Gastroesophageal sphincter (tissue), 4 donors: ENCODE data around the gene TRAPPC4. TPM values are rescaled to one million over a fixed set of nuclear protein-coding genes. Genes with fewer than 3 reads are reported as not detected.

Experiments used
- ATAC-seq: fragments of 150-250 bp; one replicate; pipeline ENCODE4 v1.9.1; 2016; ENCODE audit warnings: mild to moderate bottlenecking, moderate library complexity
- H3K27ac ChIP-seq, 4 donors: fragments of 200-600 bp; sonication (generic) in 3 of 4; 1 replicate in 3 of 4; 2 replicates in 1 of 4; pipeline ENCODE4 v1.5.1; 2016 to 2019
- H3K27me3 ChIP-seq: fragments of 200-600 bp; sonication (generic); one replicate; pipeline ENCODE4 v1.5.1; 2019
- H3K36me3 ChIP-seq, 2 donors: fragments of 200-600 bp; sonication (generic); one replicate each; pipeline ENCODE4 v1.5.1; 2019; ENCODE audit warnings: control low read depth in 1 of 2
- H3K4me1 ChIP-seq, 3 donors: fragments of 200-600 bp; sonication (generic); 1 replicate in 2 of 3; 2 replicates in 1 of 3; pipeline ENCODE4 v1.5.1; 2016 to 2019; ENCODE audit warnings: control low read depth in 2 of 3
- H3K4me3 ChIP-seq, 2 donors: fragments of 200-600 bp; sonication (generic); one replicate each; pipeline ENCODE4 v1.5.1; 2019; ENCODE audit warnings: mild to moderate bottlenecking in 1 of 2, moderate library complexity in 1 of 2
- H3K9me3 ChIP-seq, 3 donors: fragments of 200-600 bp; sonication (generic); one replicate each; pipeline ENCODE4 v1.5.1; 2017 to 2019; ENCODE audit warnings: control low read depth in 2 of 3
- EP300 ChIP-seq: sonication (generic); formaldehyde crosslinking; IDR thresholded peaks from one replicate; pipeline ENCODE4 v1.6.1; 2017; ENCODE audit warnings: antibody characterized with exemption, mild to moderate bottlenecking
- POLR2A ChIP-seq, 2 donors: fragments of 450-650 bp; IDR thresholded peaks; one replicate each; pipeline ENCODE4 v1.6.1; 2017; ENCODE audit warnings: antibody characterized with exemption in 2 of 2, mild to moderate bottlenecking in 2 of 2, moderate library complexity in 1 of 2
- POLR2AphosphoS5 ChIP-seq: sonication (generic); formaldehyde crosslinking; IDR thresholded peaks from one replicate; pipeline ENCODE4 v1.6.1; 2017; ENCODE audit warnings: antibody characterized with exemption
- WGBS, 2 donors: methylation state at CpG; one replicate each; pipeline ENCODE4 v1.1.5; 2018; ENCODE audit warnings: low coverage in 1 of 2; 5-methylcytosine and 5-hydroxymethylcytosine counted together
- total RNA-seq, 4 donors: library from RNA; depleted of rRNA; stranded (reverse); fragments of >200 nt; gene quantifications; one replicate each; pipeline ENCODE4 v1.1.0, GENCODE V29; 2016
- TF ChIP-seq, protein P1 (sequence below), 4 experiments: fragments of 200-600 bp in 2 of 4; fragments of 450-650 bp in 2 of 4; sonication (generic) in 1 of 4; IDR thresholded peaks; one replicate each; pipeline ENCODE4 v1.5.1; 2017 to 2019; ENCODE audit warnings: antibody characterized with exemption in 4 of 4, mild to moderate bottlenecking in 2 of 4, moderate library complexity in 2 of 4

The TRAPPC4 gene
- total RNA-seq, 4 donors from 2014 or later = 44.4 to 69.0 (median 52.1) TPM

DNA sequence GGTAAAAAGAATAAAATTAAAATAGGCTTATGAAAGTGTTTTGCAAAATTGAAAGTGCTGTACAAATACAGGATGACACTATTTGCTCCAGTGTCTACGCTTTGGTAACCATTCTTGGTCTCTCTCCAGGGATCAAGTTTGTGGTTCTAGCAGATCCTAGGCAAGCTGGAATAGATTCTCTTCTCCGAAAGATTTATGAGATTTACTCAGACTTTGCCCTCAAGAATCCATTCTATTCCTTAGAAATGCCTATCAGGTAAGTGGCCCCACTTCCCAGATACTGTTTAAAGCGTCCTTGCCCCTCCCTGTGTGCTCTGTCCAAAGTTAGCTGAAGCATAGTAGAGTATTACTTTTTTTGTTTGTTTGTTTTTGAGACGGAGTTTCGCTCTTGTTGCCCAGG is 3.1 kb downstream of the TRAPPC4 start:
- ATAC-seq = no peak

GRCh38 chr11:119023741-119024140 is 5.2 kb downstream of the TRAPPC4 start:
- H3K36me3 ChIP-seq = peaks cover 0 to 85% of the 10 kb centered on the region in 2 donors
- TF ChIP-seq POLR2AphosphoS5 (no peak), POLR2A (IDR thresholded peaks at IDR 0.05) (no peak), EP300 (no peak)
- TF ChIP-seq, protein P1, sequence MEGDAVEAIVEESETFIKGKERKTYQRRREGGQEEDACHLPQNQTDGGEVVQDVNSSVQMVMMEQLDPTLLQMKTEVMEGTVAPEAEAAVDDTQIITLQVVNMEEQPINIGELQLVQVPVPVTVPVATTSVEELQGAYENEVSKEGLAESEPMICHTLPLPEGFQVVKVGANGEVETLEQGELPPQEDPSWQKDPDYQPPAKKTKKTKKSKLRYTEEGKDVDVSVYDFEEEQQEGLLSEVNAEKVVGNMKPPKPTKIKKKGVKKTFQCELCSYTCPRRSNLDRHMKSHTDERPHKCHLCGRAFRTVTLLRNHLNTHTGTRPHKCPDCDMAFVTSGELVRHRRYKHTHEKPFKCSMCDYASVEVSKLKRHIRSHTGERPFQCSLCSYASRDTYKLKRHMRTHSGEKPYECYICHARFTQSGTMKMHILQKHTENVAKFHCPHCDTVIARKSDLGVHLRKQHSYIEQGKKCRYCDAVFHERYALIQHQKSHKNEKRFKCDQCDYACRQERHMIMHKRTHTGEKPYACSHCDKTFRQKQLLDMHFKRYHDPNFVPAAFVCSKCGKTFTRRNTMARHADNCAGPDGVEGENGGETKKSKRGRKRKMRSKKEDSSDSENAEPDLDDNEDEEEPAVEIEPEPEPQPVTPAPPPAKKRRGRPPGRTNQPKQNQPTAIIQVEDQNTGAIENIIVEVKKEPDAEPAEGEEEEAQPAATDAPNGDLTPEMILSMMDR (IDR thresholded peaks at IDR 0.05) = no peak

More for the DNA sequence above, 3.1 kb downstream of the TRAPPC4 start:
- no peak overlapping the region for H3K4me3 ChIP-seq
- H3K4me1 ChIP-seq = peaks cover 8 to 61% (median 17%) of the 10 kb centered on the region in 3 donors
- 89 to 91% methylated on average over 3 to 5 of the region's 5 CpGs for WGBS, 2 donors
- H3K27ac ChIP-seq = no peak overlapping the region
- H3K9me3 ChIP-seq = no peaks in the 10 kb centered on the region
- peaks cover 0 to 72% of the 10 kb centered on the region in 2 donors for H3K36me3 ChIP-seq
- TF ChIP-seq EP300 (no peak), POLR2AphosphoS5 (no peak)
- TF ChIP-seq, protein P1 (IDR thresholded peaks at IDR 0.05) = no peak
- no peaks in the 10 kb centered on the region for H3K27me3 ChIP-seq

GRCh38 chr11:119024430-119025098 is 6.0 kb downstream of the TRAPPC4 start:
- TF ChIP-seq POLR2AphosphoS5 = no peak
- peak overlapping the region in 3 of 4 donors; percentile 9 to 41 (median 40) for H3K27ac ChIP-seq
- ATAC-seq = no peak
- no peaks in the 10 kb centered on the region for H3K27me3 ChIP-seq
- H3K4me3 ChIP-seq = no peak overlapping the region
- peaks cover 0 to 85% of the 10 kb centered on the region in 2 donors for H3K36me3 ChIP-seq
- peaks cover 3 to 53% (median 14%) of the 10 kb centered on the region in 3 donors for H3K4me1 ChIP-seq
- H3K9me3 ChIP-seq = no peaks in the 10 kb centered on the region
- 73% methylated on average over 5 of the region's 15 CpGs; no CpG with 5 or more reads in 1 of the 2 donors for WGBS, 2 donors

More at GRCh38 chr11:119023741-119024140, 5.2 kb downstream of the TRAPPC4 start:
- Histone ChIP-seq H3K27ac (peak overlapping the region in 1 of 4 donors; percentile 41), H3K4me3 (no peak overlapping the region), H3K4me1 (peaks cover 3 to 51% (median 11%) of the 10 kb centered on the region in 3 donors), H3K9me3 (no peaks in the 10 kb centered on the region), H3K27me3 (no peaks in the 10 kb centered on the region)
- no peak for ATAC-seq

GRCh38 chr11:119025099-119025473 is 6.5 kb downstream of the TRAPPC4 start:
- Histone ChIP-seq H3K4me3 (no peak overlapping the region), H3K27ac (peak overlapping the region in 3 of 4 donors; percentile 9 to 41 (median 40)), H3K4me1 (peaks cover 1 to 53% (median 16%) of the 10 kb centered on the region in 3 donors), H3K9me3 (no peaks in the 10 kb centered on the region), H3K27me3 (no peaks in the 10 kb centered on the region), H3K36me3 (peaks cover 0 to 82% of the 10 kb centered on the region in 2 donors)
- ATAC-seq = no peak
- 60% methylated on average over 1 of the region's 5 CpGs; no CpG with 5 or more reads in 1 of the 2 donors for WGBS, 2 donors
- TF ChIP-seq POLR2AphosphoS5 = no peak
- no peak for TF ChIP-seq POLR2A (IDR thresholded peaks at IDR 0.05)
- no peak for TF ChIP-seq EP300
- TF ChIP-seq, protein P1 (IDR thresholded peaks at IDR 0.05) = no peak

- TF ChIP-seq POLR2A (IDR thresholded peaks at IDR 0.05) (no peak), POLR2AphosphoS5 (no peak), EP300 (no peak)
- TF ChIP-seq, protein P1 (IDR thresholded peaks at IDR 0.05) = no peak
- WGBS, 2 donors = 72 to 85% methylated on average over 4 to 5 of the region's 5 CpGs
- Histone ChIP-seq H3K36me3 (peaks cover 0 to 77% of the 10 kb centered on the region in 2 donors), H3K27ac (peak overlapping the region in 3 of 4 donors; percentile 8 to 41 (median 40)), H3K9me3 (no peaks in the 10 kb centered on the region), H3K4me1 (peaks cover 0 to 50% (median 13%) of the 10 kb centered on the region in 3 donors), H3K4me3 (no peak overlapping the region), H3K27me3 (no peaks in the 10 kb centered on the region)
- no peak for ATAC-seq
Measured at GRCh38 chr11:119025541-119025940, 7.0 kb downstream of the TRAPPC4 start.
